WTC11 (cell line): ENCODE results near the gene CFAP77. TPM values are rescaled to one million over a fixed set of nuclear protein-coding genes. Genes with fewer than 3 reads are reported as not detected.
A peak's percentile ranks its signal among the peaks of the same experiment; 100 is the strongest.

Source experiments
- ATAC-seq: fragments of 200-7000 bp; cut with Tn5 transposase; 2 replicates; pipeline ENCODE4 v1.10.0; 2021; ENCODE audit warnings: mild to moderate bottlenecking, moderate library complexity
- CTCF ChIA-PET: fragments of 300-600 bp; sonication (Branson Sonifier 250); formaldehyde crosslinking; loops from one replicate; lab custom pipeline; 2021; ENCODE audit warnings: antibody characterized with exemption; lab: Charles Lee
- POLR2A ChIA-PET: fragments of 350-600 bp; sonication (Branson Sonifier 250); formaldehyde crosslinking; loops from one replicate; lab custom pipeline; 2021; ENCODE audit warnings: antibody characterized with exemption; lab: Charles Lee
- DNase-seq: peaks from one replicate; pipeline ENCODE4 v3.0.0; 2021; ENCODE audit warnings: low spot score
- H3K27ac Mint-ChIP-seq: 2 replicates; pipeline ENCODE4 v1.8.0; 2021; ENCODE audit warnings: mixed read lengths
- H3K27me3 Mint-ChIP-seq: 2 replicates; pipeline ENCODE4 v1.8.0; 2021; ENCODE audit warnings: low read depth, mild to moderate bottlenecking, moderate library complexity, mixed read lengths
- H3K36me3 Mint-ChIP-seq: 2 replicates; pipeline ENCODE4 v1.8.0; 2021; ENCODE audit warnings: mixed read lengths
- H3K4me1 Mint-ChIP-seq: 2 replicates; pipeline ENCODE4 v1.8.0; 2022; ENCODE audit warnings: mixed read lengths
- H3K4me3 Mint-ChIP-seq: 2 replicates; pipeline ENCODE4 v1.8.0; 2021; ENCODE audit warnings: mild to moderate bottlenecking, moderate library complexity, mixed read lengths
- H3K9me3 Mint-ChIP-seq: 2 replicates; pipeline ENCODE4 v1.8.0; 2021; ENCODE audit warnings: mixed read lengths
- AR ChIP-seq: fragments of 250-450 bp; sonication (Bioruptor Pico); IDR thresholded peaks from 2 replicates; pipeline ENCODE4 v1.9.0; 2021; ENCODE audit warnings: mild to moderate bottlenecking
- CREB1 ChIP-seq: sonication (generic); formaldehyde crosslinking; IDR thresholded peaks from 2 replicates; pipeline ENCODE4 v1.8.0; 2023; ENCODE audit warnings: mild to moderate bottlenecking, missing genetic modification reagents
- E2F1 ChIP-seq: sonication (generic); formaldehyde crosslinking; IDR thresholded peaks from 2 replicates; pipeline ENCODE4 v1.8.0; 2022; ENCODE audit warnings: mild to moderate bottlenecking, missing genetic modification reagents
- E2F4 ChIP-seq: sonication (generic); formaldehyde crosslinking; IDR thresholded peaks from 2 replicates; pipeline ENCODE4 v1.8.1; 2022; ENCODE audit warnings: low read depth, mild to moderate bottlenecking, moderate library complexity, missing genetic modification reagents, borderline replicate concordance
- E2F5 ChIP-seq: sonication (generic); formaldehyde crosslinking; IDR thresholded peaks from 2 replicates; pipeline ENCODE4 v1.8.1; 2022; ENCODE audit warnings: mild to moderate bottlenecking, moderate library complexity, missing genetic modification reagents
- FOXJ3 ChIP-seq: sonication (generic); formaldehyde crosslinking; IDR thresholded peaks from 2 replicates; pipeline ENCODE4 v1.9.0; 2021; ENCODE audit warnings: missing genetic modification reagents, mild to moderate bottlenecking, borderline replicate concordance
- GABPB1 ChIP-seq: sonication (generic); formaldehyde crosslinking; IDR thresholded peaks from 2 replicates; pipeline ENCODE4 v1.8.1; 2023; ENCODE audit warnings: mild to moderate bottlenecking, missing genetic modification reagents
- GTF2I ChIP-seq: fragments of 250-450 bp; sonication (Bioruptor Pico); conservative IDR thresholded peaks from 2 replicates; pipeline ENCODE4 v1.4.0; 2021; ENCODE audit warnings: mild to moderate bottlenecking
- JUN ChIP-seq: sonication (generic); formaldehyde crosslinking; IDR thresholded peaks from 2 replicates; pipeline ENCODE4 v1.8.0; 2023; ENCODE audit warnings: mild to moderate bottlenecking, missing genetic modification reagents
- KAT7 ChIP-seq: sonication (generic); formaldehyde crosslinking; IDR thresholded peaks from 2 replicates; pipeline ENCODE4 v1.8.1; 2023; ENCODE audit warnings: missing genetic modification reagents, mild to moderate bottlenecking, borderline replicate concordance
- MAX ChIP-seq: sonication (generic); formaldehyde crosslinking; IDR thresholded peaks from 2 replicates; pipeline ENCODE4 v1.8.0; 2022; ENCODE audit warnings: mild to moderate bottlenecking, missing genetic modification reagents
- NFYB ChIP-seq: sonication (generic); formaldehyde crosslinking; conservative IDR thresholded peaks from 2 replicates; pipeline ENCODE4 v1.8.0; 2022; ENCODE audit warnings: low read depth, missing genetic modification reagents
- PREB ChIP-seq: sonication (generic); formaldehyde crosslinking; IDR thresholded peaks from 2 replicates; pipeline ENCODE4 v1.8.1; 2022; ENCODE audit warnings: mild to moderate bottlenecking, missing genetic modification reagents, moderate library complexity, borderline replicate concordance
- SMAD3 ChIP-seq: sonication (generic); formaldehyde crosslinking; IDR thresholded peaks from 2 replicates; pipeline ENCODE4 v1.8.0; 2022; ENCODE audit warnings: missing genetic modification reagents, mild to moderate bottlenecking, borderline replicate concordance
- TCF7 ChIP-seq: sonication (generic); formaldehyde crosslinking; IDR thresholded peaks from 2 replicates; pipeline ENCODE4 v1.8.0; 2022; ENCODE audit warnings: mild to moderate bottlenecking, low read depth, missing genetic modification reagents, moderate library complexity
- TEAD4 ChIP-seq: sonication (generic); formaldehyde crosslinking; IDR thresholded peaks from 2 replicates; pipeline ENCODE4 v1.8.0; 2022; ENCODE audit warnings: mild to moderate bottlenecking, missing genetic modification reagents
- USF2 ChIP-seq: sonication (generic); formaldehyde crosslinking; IDR thresholded peaks from 2 replicates; pipeline ENCODE4 v1.8.1; 2023; ENCODE audit warnings: mild to moderate bottlenecking, missing genetic modification reagents, moderate library complexity
- ZNF423 ChIP-seq: fragments of 250-450 bp; sonication (Bioruptor Pico); IDR thresholded peaks from 2 replicates; pipeline ENCODE4 v2.1.2; 2022; ENCODE audit warnings: mild to moderate bottlenecking, moderate library complexity
- ZNF425 ChIP-seq: fragments of 250-450 bp; sonication (Bioruptor Pico); conservative IDR thresholded peaks from 2 replicates; pipeline ENCODE4 v1.9.0; 2021; ENCODE audit warnings: mild to moderate bottlenecking
- total RNA-seq: library from RNA; stranded (reverse); gene quantifications from 3 replicates; pipeline ENCODE4 v1.2.3, GENCODE V29; 2021

Gene CFAP77
- total RNA-seq, 1 experiment from 2014 or later = 1.2 TPM

- peaks cover 68% of the 10 kb centered on the region for H3K4me1 Mint-ChIP-seq
These were observed 178.6 kb downstream of the CFAP77 start for GRCh38 chr9:132588501-132589147.

GRCh38 chr9:132589148-132590036 is 179.4 kb downstream of the CFAP77 start:
- ChIA-PET CTCF (interaction anchor here (1.0 kb wide), 1 partner anchor 42 kb away, joined by 3 read pairs; no protein-coding TSS in a partner anchor), POLR2A (interaction anchor here (1.5 kb wide), 1 partner anchor 81 kb away, joined by 5 read pairs; the partner anchor contains the start of genes DDX31 and GTF3C4)
- Mint-ChIP-seq H3K4me3 (peak overlapping the region; percentile 59), H3K27me3 (peaks cover 89% of the 10 kb centered on the region), H3K27ac (no peak overlapping the region), H3K9me3 (no peaks in the 10 kb centered on the region), H3K36me3 (peaks cover 6% of the 10 kb centered on the region; the same call in 1 of the 2 replicates), H3K4me1 (peaks cover 62% of the 10 kb centered on the region)
- peak; percentile 6 for ATAC-seq
- TF ChIP-seq E2F5 (CRISPR knock-in tag) = no peak
- no peak for TF ChIP-seq CREB1 (CRISPR knock-in tag)
- TF ChIP-seq MAX (CRISPR knock-in tag) = no peak
- peak; percentile 58 for DNase-seq

More at GRCh38 chr9:132588501-132589147, 178.6 kb downstream of the CFAP77 start:
- ATAC-seq (peak; percentile 1; the same call in 1 of the 2 replicates), DNase-seq (no peak)
- ChIA-PET POLR2A (no interaction called here), CTCF (interaction anchor here (1.0 kb wide), 1 partner anchor 42 kb away, joined by 3 read pairs; no protein-coding TSS in a partner anchor)
- peaks cover 5% of the 10 kb centered on the region; the same call in 1 of the 2 replicates for H3K36me3 Mint-ChIP-seq
- H3K27ac Mint-ChIP-seq = no peak overlapping the region
- peaks cover 96% of the 10 kb centered on the region for H3K27me3 Mint-ChIP-seq
- peak overlapping the region; percentile 59 for H3K4me3 Mint-ChIP-seq
- no peaks in the 10 kb centered on the region for H3K9me3 Mint-ChIP-seq
- TF ChIP-seq USF2 (CRISPR knock-in tag) (no peak), GABPB1 (CRISPR knock-in tag) (no peak), SMAD3 (no peak), TCF7 (no peak), KAT7 (CRISPR knock-in tag) (no peak), GTF2I (CRISPR knock-in tag) (peak; percentile 77; the same call in 1 of the 2 replicates)

GRCh38 chr9:132590037-132590317 is 180.0 kb downstream of the CFAP77 start:
- peak overlapping the region; percentile 67 for H3K4me3 Mint-ChIP-seq
- ChIA-PET POLR2A (interaction anchor here (1.5 kb wide), 1 partner anchor 80 kb away, joined by 5 read pairs; the partner anchor contains the start of genes DDX31 and GTF3C4), CTCF (no interaction called here)
- peaks cover 83% of the 10 kb centered on the region for H3K27me3 Mint-ChIP-seq
- no peak for ATAC-seq
- H3K27ac Mint-ChIP-seq = no peak overlapping the region
- peaks cover 8% of the 10 kb centered on the region; the same call in 1 of the 2 replicates for H3K36me3 Mint-ChIP-seq
- H3K9me3 Mint-ChIP-seq = no peaks in the 10 kb centered on the region
- H3K4me1 Mint-ChIP-seq = peaks cover 59% of the 10 kb centered on the region
- DNase-seq = no peak
- TF ChIP-seq E2F1 (CRISPR knock-in tag) (no peak), AR (no peak), FOXJ3 (no peak), ZNF425 (CRISPR knock-in tag) (no peak), TEAD4 (no peak), PREB (no peak), E2F4 (CRISPR knock-in tag) (no peak), ZNF423 (no peak), JUN (no peak), NFYB (CRISPR knock-in tag) (no peak)
